AG10803 (cell line): ENCODE results near the gene ATF5.

Experiments used
- DNase-seq: peaks from one replicate; pipeline ENCODE4 v3.0.0; 2010; ENCODE audit warnings: low read depth
- H3K4me3 ChIP-seq: 2 replicates; pipeline ENCODE4 v1.5.1; 2011; ENCODE audit warnings: mild to moderate bottlenecking, low read length, control low read depth
- CTCF ChIP-seq: conservative IDR thresholded peaks from 2 replicates; pipeline ENCODE4 v1.5.1; 2011; ENCODE audit warnings: mild to moderate bottlenecking, low read length, control low read depth, inconsistent platforms

Gene ATF5

GRCh38 chr19:49931293-49932040, 2.5 kb downstream of the ATF5 start:
- no peak for TF ChIP-seq CTCF
- DNase-seq: no peak
- H3K4me3 ChIP-seq: peak overlapping the region; percentile 92

GRCh38 chr19:49932041-49932451, 3.0 kb downstream of the ATF5 start:
- H3K4me3 ChIP-seq: no peak overlapping the region
- DNase-seq: no peak
- TF ChIP-seq CTCF: no peak

DNA sequence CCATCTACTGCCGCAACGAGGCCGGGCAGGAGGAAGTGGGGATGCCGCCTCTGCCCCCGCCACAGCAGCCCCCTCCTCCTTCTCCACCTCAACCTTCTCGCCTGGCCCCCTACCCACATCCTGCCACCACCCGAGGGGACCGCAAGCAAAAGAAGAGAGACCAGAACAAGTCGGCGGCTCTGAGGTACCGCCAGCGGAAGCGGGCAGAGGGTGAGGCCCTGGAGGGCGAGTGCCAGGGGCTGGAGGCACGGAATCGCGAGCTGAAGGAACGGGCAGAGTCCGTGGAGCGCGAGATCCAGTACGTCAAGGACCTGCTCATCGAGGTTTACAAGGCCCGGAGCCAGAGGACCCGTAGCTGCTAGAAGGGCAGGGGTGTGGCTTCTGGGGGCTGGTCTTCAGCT, 3.7 kb downstream of the ATF5 start:
- no peak overlapping the region for H3K4me3 ChIP-seq
- TF ChIP-seq CTCF: no peak
- no peak for DNase-seq

- H3K4me3 ChIP-seq: no peak overlapping the region
- no peak for DNase-seq
- no peak for TF ChIP-seq CTCF
These were observed 4.6 kb downstream of the ATF5 start for GRCh38 chr19:49933643-49934042.

GRCh38 chr19:49936549-49936948, 7.5 kb downstream of the ATF5 start:
- no peak for DNase-seq
- H3K4me3 ChIP-seq: no peak overlapping the region
- no peak for TF ChIP-seq CTCF

- TF ChIP-seq CTCF: peak; percentile 97
- peak; percentile 49 for DNase-seq
- peak overlapping the region; percentile 44 for H3K4me3 ChIP-seq
These were observed 8.9 kb downstream of the ATF5 start for GRCh38 chr19:49937750-49938381.

DNA sequence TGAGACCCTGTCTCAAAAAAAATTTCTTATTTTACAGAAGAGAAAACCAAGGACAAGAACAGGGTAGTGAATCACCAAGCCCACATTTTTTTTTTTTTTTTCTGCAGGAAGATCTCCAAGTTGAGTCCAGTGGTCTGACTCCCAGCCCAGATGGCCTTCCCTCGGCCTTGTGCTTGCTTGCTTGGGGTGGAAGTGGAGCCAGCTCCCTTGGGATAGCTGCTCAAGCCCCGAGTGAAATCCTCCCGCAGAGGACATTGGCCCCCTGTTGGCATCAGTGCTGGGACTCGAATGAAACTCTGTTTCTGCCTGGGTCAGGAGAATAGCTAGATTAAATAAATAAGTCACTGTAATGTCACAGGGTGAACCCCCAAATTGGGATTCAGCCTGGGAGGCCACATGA, 9.7 kb downstream of the ATF5 start:
- DNase-seq: no peak
- no peak overlapping the region for H3K4me3 ChIP-seq
- no peak for TF ChIP-seq CTCF
